Astrocyte of the cerebellum (primary cell): ENCODE data around the gene MLYCD.

Experiments used
- DNase-seq: peaks from one replicate; pipeline ENCODE4 v3.0.0-alpha.2; 2011; ENCODE audit warnings: low read depth
- H3K4me3 ChIP-seq: 2 replicates; pipeline ENCODE4 v1.5.1; 2011; ENCODE audit warnings: mild to moderate bottlenecking, low read depth, low read length, moderate library complexity
- CTCF ChIP-seq: IDR thresholded peaks from 2 replicates; pipeline ENCODE4 v1.5.1; 2012; ENCODE audit warnings: low read length, low read depth, moderate library complexity, mild to moderate bottlenecking; ENCODE audit errors: missing control alignments
- in situ Hi-C: cut with HindIII; loops from 2 replicates; pipeline ENCODE4 v1.10.0; 2017; ENCODE audit warnings: low sequenced_read_pairs

Gene MLYCD

GRCh38 chr16:83957296-83957855, 58.5 kb downstream of the MLYCD start:
- no peak for DNase-seq
- in situ Hi-C loops = no loop called here
- TF ChIP-seq CTCF = no peak
- H3K4me3 ChIP-seq = no peak overlapping the region

- no peak for DNase-seq
- in situ Hi-C loops = no loop called here
Observed at GRCh38 chr16:83958137-83958845, 59.4 kb downstream of the MLYCD start.

GRCh38 chr16:83958846-83959565, 60.1 kb downstream of the MLYCD start:
- no peak for DNase-seq
- TF ChIP-seq CTCF = no peak
- in situ Hi-C loops = no loop called here
- H3K4me3 ChIP-seq = no peak overlapping the region

More at GRCh38 chr16:83958137-83958845, 59.4 kb downstream of the MLYCD start:
- TF ChIP-seq CTCF = no peak
- no peak overlapping the region for H3K4me3 ChIP-seq

- H3K4me3 ChIP-seq = no peak overlapping the region
- in situ Hi-C loops = no loop called here
- no peak for TF ChIP-seq CTCF
- no peak for DNase-seq
Observed at GRCh38 chr16:83959656-83960434, 60.9 kb downstream of the MLYCD start.

GRCh38 chr16:83960521-83961249, 61.8 kb downstream of the MLYCD start:
- in situ Hi-C loops = no loop called here
- TF ChIP-seq CTCF = no peak
- no peak overlapping the region for H3K4me3 ChIP-seq
- DNase-seq = no peak

- no peak overlapping the region for H3K4me3 ChIP-seq
- in situ Hi-C loops = no loop called here
- no peak for DNase-seq
- TF ChIP-seq CTCF = no peak
Observed at GRCh38 chr16:83961591-83961990, 62.7 kb downstream of the MLYCD start.
